Measurements from ENCODE around the gene LRRC40. TPM values are rescaled to one million over a fixed set of nuclear protein-coding genes. Genes with fewer than 3 reads are reported as not detected.

The LRRC40 gene
- total RNA-seq, 1 donor from 2014 or later, result 22.6 TPM

DNA sequence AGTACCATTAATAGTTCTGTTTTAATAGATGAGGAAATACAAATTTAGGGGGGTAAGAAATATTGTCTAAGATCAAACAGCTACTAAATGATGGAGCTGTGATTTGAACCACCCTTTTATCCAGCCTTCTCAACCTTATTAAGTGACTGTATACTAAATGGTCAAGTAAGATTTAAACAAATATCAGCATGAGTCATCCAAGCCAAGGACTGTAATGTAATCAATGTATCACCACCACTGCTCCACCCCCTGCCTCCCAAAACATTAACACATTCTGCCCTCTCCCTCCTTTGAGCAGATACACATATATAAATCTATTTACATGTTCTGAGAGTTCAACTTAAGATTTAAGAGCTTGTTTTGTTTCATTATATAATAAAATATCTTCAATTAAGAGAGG lies 58.9 kb downstream of the LRRC40 start:
- Mint-ChIP-seq H3K9me3 (no peaks in the 10 kb centered on the region), H3K4me3 (no peak overlapping the region), H3K27me3 (ENCODE audit: insufficient read depth) (no peaks in the 10 kb centered on the region), H3K4me1 (ENCODE audit: low read depth) (no peaks in the 10 kb centered on the region), H3K27ac (no peak overlapping the region), H3K36me3 (ENCODE audit: low read depth) (peaks cover 6% of the 10 kb centered on the region)
- intact Hi-C loops (cut with micrococcal nuclease), result no loop called here
- DNase-seq (ENCODE audit: low spot score), result no peak

DNA sequence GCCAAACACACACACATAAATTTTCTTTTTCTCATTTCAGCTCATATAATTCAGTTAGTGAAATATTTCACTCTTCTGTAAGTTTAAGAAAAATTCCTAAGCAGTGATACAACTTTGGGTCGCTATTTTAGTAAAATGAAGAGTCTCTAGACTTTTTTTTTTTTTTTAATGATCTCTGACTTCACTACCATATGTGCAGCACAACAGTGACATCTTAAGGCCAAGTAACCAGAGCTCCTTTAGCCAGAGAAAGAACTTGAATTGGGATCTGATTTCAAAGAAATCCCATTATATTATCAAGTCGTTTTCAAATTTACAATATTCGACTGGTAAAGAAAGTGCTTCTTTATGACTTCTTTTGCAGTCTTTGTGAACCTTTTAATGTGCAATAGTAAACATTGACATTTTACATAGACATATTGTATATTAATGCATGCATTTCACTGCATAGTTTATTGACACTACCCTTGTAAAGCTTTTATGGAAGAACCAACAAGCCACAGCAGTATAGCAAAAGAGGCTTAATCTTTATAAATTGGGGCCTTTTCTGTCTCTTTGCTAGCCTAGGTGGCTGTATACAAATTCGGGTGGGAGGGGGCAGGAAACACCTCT lies 62.2 kb downstream of the LRRC40 start:
- Mint-ChIP-seq H3K27me3 (ENCODE audit: insufficient read depth) (peaks cover under 1% of the 10 kb centered on the region), H3K9me3 (no peaks in the 10 kb centered on the region), H3K4me3 (no peak overlapping the region), H3K36me3 (ENCODE audit: low read depth) (peaks cover 4% of the 10 kb centered on the region), H3K4me1 (ENCODE audit: low read depth) (no peaks in the 10 kb centered on the region), H3K27ac (no peak overlapping the region)
- intact Hi-C loops (cut with micrococcal nuclease), result no loop called here
- no peak for DNase-seq (ENCODE audit: low spot score)

DNA sequence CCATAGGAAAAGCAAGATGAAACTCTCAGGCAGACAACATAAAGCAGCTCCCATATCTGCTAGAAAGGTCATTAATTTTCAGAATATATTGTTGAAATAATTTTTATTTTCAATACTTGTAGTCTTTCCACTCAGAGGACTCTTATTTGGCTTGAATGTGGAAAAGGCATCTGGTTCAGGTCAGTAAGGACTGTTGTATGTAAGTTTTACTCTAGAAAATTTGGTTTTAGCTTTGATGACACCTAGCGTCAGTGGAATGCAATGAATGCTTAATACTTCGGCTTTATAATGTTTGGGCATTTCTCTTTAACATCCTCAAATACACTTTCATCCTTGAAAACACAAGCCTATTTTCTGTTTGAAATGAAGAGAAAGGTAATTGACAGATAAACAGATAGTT lies 63.3 kb downstream of the LRRC40 start:
- intact Hi-C loops (cut with micrococcal nuclease), result no loop called here
- H3K4me3 Mint-ChIP-seq, result no peak overlapping the region
- H3K36me3 Mint-ChIP-seq (ENCODE audit: low read depth), result no peaks in the 10 kb centered on the region
- no peaks in the 10 kb centered on the region for H3K9me3 Mint-ChIP-seq
- H3K27me3 Mint-ChIP-seq (ENCODE audit: insufficient read depth), result peaks cover 8% of the 10 kb centered on the region
- H3K4me1 Mint-ChIP-seq (ENCODE audit: low read depth), result no peaks in the 10 kb centered on the region
- H3K27ac Mint-ChIP-seq, result no peak overlapping the region
- no peak for DNase-seq (ENCODE audit: low spot score)

DNA sequence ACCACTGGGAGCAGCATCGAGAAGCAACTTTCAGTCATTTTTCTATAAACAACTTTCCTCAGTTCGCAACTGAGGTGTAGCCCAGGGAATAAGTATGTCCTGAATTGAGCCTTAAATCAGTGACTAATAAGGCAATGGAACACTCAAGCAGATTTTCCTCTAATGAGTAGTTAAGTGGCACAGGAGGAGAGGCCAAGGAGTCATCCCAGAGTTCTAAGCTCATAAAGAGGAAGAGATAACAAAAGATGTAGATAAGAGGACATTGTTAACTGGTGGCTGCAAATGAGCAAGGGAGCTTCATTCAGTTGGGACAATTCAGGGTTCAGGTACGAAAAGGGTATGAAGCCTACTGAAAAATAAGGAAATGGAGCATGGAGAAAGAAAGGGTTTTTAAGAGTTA lies 64.5 kb downstream of the LRRC40 start:
- no peak for DNase-seq (ENCODE audit: low spot score)
- Mint-ChIP-seq H3K27ac (no peak overlapping the region), H3K4me1 (ENCODE audit: low read depth) (no peaks in the 10 kb centered on the region), H3K4me3 (no peak overlapping the region), H3K36me3 (ENCODE audit: low read depth) (no peaks in the 10 kb centered on the region), H3K27me3 (ENCODE audit: insufficient read depth) (peaks cover 8% of the 10 kb centered on the region), H3K9me3 (no peaks in the 10 kb centered on the region)
- intact Hi-C loops (cut with micrococcal nuclease), result no loop called here

DNA sequence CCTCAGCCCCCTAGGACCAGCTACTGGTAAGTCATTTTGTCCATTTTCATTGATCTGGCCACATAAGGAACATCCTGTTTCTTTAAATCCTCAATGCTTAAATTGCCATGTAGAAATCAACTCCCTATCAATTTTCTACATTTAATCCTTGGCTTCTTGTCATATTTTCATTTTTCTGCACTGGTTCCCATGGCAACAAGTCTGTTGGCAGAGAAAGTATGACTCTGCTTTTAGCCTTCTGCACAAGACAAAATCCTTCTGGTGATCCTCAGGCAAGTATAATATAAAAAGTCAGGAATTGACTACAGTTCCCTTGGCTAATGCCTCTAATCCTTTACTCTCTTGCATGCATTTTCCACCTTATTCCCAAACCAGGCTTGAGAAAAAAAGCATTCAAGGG lies 65.0 kb downstream of the LRRC40 start:
- intact Hi-C loops (cut with micrococcal nuclease), result no loop called here
- no peaks in the 10 kb centered on the region for H3K9me3 Mint-ChIP-seq
- no peak overlapping the region for H3K4me3 Mint-ChIP-seq
- no peaks in the 10 kb centered on the region for H3K4me1 Mint-ChIP-seq (ENCODE audit: low read depth)
- no peak for DNase-seq (ENCODE audit: low spot score)
- H3K36me3 Mint-ChIP-seq (ENCODE audit: low read depth), result no peaks in the 10 kb centered on the region
- no peak overlapping the region for H3K27ac Mint-ChIP-seq
- H3K27me3 Mint-ChIP-seq (ENCODE audit: insufficient read depth), result peaks cover 8% of the 10 kb centered on the region

DNA sequence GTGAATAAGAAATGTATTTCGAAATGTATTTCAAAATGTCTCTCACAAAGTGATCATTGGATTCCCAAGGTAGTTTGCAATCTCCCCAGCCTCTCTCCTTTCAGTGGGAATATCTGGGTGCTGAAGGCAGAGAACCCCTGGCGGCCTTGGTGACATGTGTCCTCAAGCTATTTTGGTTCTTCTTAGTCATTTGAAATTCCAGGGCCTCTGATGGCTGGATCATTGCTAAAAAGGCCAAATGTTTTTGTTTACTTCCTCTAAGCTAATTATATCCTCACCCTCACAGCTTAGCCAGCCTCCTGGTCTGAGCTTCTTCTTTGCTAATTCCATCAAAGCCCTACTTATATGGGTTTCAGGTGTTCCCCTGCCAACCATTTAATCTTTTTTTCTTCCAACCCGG lies 71.2 kb downstream of the LRRC40 start:
- peaks cover 22% of the 10 kb centered on the region for H3K27me3 Mint-ChIP-seq (ENCODE audit: insufficient read depth)
- peaks cover 6% of the 10 kb centered on the region for H3K4me1 Mint-ChIP-seq (ENCODE audit: low read depth)
- H3K36me3 Mint-ChIP-seq (ENCODE audit: low read depth), result no peaks in the 10 kb centered on the region
- intact Hi-C loops (cut with micrococcal nuclease), result loop anchor here (5.0 kb wide), 1 partner anchor 88 kb away; the partner anchor contains the start of gene SRSF11
- H3K4me3 Mint-ChIP-seq, result no peak overlapping the region
- no peak overlapping the region for H3K27ac Mint-ChIP-seq
- no peaks in the 10 kb centered on the region for H3K9me3 Mint-ChIP-seq
- DNase-seq (ENCODE audit: low spot score), result no peak

DNA sequence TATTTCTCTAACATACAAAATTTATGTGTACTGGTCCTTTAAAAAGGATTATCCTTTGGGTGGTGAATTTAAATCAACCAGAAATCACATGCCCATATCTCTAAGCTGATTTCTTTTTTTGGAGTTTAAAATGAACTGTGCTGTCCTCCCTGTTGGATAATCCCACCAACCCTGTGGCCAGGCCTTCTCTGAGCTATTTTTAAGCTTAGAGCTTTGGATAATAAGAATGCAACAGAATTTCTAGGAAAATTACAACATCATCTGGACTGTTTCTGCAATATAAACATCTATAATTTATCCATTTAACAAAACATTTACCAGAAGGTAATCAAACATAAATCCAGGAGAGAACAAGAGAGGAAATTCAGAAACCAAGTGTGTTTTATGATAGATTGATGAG lies 88.3 kb downstream of the LRRC40 start:
- DNase-seq (ENCODE audit: low spot score), result no peak
- H3K4me1 Mint-ChIP-seq (ENCODE audit: low read depth), result no peaks in the 10 kb centered on the region
- no peak overlapping the region for H3K27ac Mint-ChIP-seq
- intact Hi-C loops (cut with micrococcal nuclease), result no loop called here
- H3K4me3 Mint-ChIP-seq, result no peak overlapping the region
- peaks cover 7% of the 10 kb centered on the region for H3K27me3 Mint-ChIP-seq (ENCODE audit: insufficient read depth)
- no peaks in the 10 kb centered on the region for H3K9me3 Mint-ChIP-seq
- no peaks in the 10 kb centered on the region for H3K36me3 Mint-ChIP-seq (ENCODE audit: low read depth)

DNA sequence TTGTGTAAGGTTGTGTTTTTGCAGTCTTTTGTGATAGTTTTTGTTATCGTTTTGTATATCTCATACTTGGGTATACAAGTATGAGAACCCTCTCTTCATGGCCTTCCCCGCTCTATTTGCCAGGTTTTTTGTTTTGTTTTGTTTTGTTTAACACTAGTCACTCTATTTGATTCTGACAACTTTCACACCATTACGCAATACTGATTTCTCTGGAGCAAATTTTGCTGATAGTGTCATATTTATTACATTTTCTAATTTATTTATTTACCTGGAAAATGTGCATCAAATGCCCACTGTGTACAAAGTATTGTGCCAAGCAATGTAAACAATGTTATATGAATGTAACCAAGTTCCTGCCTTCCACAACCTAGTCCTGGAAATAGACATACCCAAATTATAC lies 90.1 kb downstream of the LRRC40 start:
- Mint-ChIP-seq H3K27ac (no peak overlapping the region), H3K27me3 (ENCODE audit: insufficient read depth) (peaks cover 9% of the 10 kb centered on the region), H3K4me1 (ENCODE audit: low read depth) (no peaks in the 10 kb centered on the region), H3K4me3 (no peak overlapping the region), H3K9me3 (no peaks in the 10 kb centered on the region), H3K36me3 (ENCODE audit: low read depth) (no peaks in the 10 kb centered on the region)
- DNase-seq (ENCODE audit: low spot score), result no peak
- intact Hi-C loops (cut with micrococcal nuclease), result no loop called here

DNA sequence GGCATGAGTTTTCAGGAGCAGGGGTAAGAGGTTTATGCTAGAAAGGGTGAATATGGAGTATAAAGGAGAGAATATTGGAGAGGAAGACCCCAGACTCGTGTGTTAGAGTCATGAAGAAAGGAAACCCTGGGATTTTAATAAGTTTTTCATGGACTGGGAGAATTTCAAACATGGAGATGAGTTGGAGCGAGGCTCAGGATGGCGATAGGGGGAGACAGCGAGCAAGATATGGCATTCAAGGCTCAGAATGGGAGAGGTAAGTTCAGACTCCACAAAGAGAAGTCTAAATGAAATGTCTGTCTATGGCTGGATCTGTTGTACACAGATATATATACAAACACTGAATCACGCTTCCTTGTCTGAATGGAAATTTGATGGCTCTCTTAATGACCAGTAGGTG lies 92.5 kb downstream of the LRRC40 start:
- no peak overlapping the region for H3K4me3 Mint-ChIP-seq
- no peaks in the 10 kb centered on the region for H3K36me3 Mint-ChIP-seq (ENCODE audit: low read depth)
- H3K27ac Mint-ChIP-seq, result no peak overlapping the region
- DNase-seq (ENCODE audit: low spot score), result no peak
- H3K9me3 Mint-ChIP-seq, result no peaks in the 10 kb centered on the region
- peaks cover 9% of the 10 kb centered on the region for H3K27me3 Mint-ChIP-seq (ENCODE audit: insufficient read depth)
- no peaks in the 10 kb centered on the region for H3K4me1 Mint-ChIP-seq (ENCODE audit: low read depth)
- intact Hi-C loops (cut with micrococcal nuclease), result no loop called here

DNA sequence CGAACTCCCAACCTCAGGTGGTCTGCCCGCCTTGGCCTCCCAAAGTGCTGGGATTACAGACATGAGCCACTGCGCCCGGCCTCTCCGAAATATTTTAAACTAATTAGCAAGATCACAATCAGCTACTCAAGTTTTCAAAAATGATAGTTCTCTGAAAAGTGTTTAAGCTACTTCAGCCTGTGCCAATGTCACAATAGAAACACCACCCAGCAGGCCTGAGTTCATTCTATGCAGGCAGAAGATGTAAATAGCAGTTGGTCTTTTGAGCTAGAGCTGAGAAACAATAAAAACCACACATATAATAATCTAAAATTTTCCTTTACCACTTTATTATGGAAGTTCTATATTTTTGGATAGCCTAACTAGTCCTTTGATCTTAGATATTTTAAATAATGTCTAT lies 96.1 kb downstream of the LRRC40 start:
- Mint-ChIP-seq H3K9me3 (no peaks in the 10 kb centered on the region), H3K27me3 (ENCODE audit: insufficient read depth) (peaks cover 6% of the 10 kb centered on the region), H3K36me3 (ENCODE audit: low read depth) (no peaks in the 10 kb centered on the region), H3K27ac (no peak overlapping the region), H3K4me1 (ENCODE audit: low read depth) (no peaks in the 10 kb centered on the region), H3K4me3 (no peak overlapping the region)
- DNase-seq (ENCODE audit: low spot score), result no peak
- intact Hi-C loops (cut with micrococcal nuclease), result no loop called here

DNA sequence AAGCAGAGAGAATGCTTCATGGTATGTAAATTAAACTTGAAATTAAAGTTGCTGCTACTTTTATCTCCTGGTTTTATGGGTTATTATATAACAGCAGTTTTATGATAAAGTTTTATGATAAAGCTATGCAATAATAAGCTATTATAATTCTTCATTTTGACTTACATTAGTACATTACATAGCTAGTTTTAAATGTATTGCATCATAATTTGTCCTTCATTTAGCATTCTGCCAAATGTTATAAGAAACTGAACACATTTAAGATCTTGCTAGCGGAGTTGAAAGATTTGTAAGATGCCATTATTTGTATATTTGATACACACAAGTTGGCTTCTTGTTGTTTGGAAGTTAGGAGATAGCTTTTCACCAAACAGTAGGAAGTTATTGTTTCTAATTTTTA lies 101.6 kb downstream of the LRRC40 start:
- intact Hi-C loops (cut with micrococcal nuclease), result no loop called here
- no peaks in the 10 kb centered on the region for H3K9me3 Mint-ChIP-seq
- no peak for DNase-seq (ENCODE audit: low spot score)
- H3K4me1 Mint-ChIP-seq (ENCODE audit: low read depth), result no peaks in the 10 kb centered on the region
- H3K27me3 Mint-ChIP-seq (ENCODE audit: insufficient read depth), result peaks cover 2% of the 10 kb centered on the region
- H3K36me3 Mint-ChIP-seq (ENCODE audit: low read depth), result no peaks in the 10 kb centered on the region
- H3K27ac Mint-ChIP-seq, result no peak overlapping the region
- no peak overlapping the region for H3K4me3 Mint-ChIP-seq

DNA sequence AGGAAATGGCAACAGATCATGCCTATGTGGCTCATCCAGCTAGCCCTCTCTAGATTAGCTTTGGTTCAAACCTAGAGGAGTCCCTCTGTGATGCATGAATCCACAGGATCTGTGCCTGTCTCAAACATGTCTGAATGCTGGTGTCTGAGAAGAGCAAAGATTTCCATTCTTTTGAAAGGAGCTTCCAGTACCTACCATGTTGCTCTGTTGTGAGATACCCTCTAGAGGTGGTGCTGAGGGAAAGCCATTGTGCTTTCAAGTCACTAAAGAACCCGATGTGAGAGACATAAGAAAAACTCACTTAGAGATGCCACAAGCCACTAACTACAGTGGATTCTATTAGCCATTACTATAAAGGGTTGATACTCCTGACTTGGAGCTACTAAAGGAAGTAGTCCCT lies 103.6 kb downstream of the LRRC40 start:
- no peak overlapping the region for H3K4me3 Mint-ChIP-seq
- intact Hi-C loops (cut with micrococcal nuclease), result no loop called here
- no peak overlapping the region for H3K27ac Mint-ChIP-seq
- peaks cover 2% of the 10 kb centered on the region for H3K27me3 Mint-ChIP-seq (ENCODE audit: insufficient read depth)
- H3K36me3 Mint-ChIP-seq (ENCODE audit: low read depth), result no peaks in the 10 kb centered on the region
- no peak for DNase-seq (ENCODE audit: low spot score)
- H3K4me1 Mint-ChIP-seq (ENCODE audit: low read depth), result no peaks in the 10 kb centered on the region
- H3K9me3 Mint-ChIP-seq, result no peaks in the 10 kb centered on the region

DNA sequence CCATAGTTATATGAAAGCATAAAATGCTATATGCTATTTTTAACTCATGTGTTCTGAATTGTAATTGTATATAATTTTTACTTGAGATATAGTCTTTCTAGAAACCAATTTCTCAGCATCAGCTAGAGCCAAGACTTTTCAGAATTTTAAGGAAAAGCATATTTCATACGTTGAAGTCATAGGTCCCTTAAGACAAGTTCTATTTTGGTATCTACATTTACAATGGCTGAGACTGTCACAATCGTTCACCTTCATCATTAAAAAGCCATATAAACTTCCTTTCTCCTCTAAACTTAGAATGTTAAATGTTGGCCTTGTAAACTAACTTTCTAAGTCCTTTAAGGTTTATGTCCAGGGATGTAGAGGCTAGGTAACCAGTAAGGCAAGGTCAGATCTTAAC lies 104.1 kb downstream of the LRRC40 start:
- H3K4me3 Mint-ChIP-seq, result no peak overlapping the region
- H3K27me3 Mint-ChIP-seq (ENCODE audit: insufficient read depth), result peaks cover 2% of the 10 kb centered on the region
- H3K9me3 Mint-ChIP-seq, result no peaks in the 10 kb centered on the region
- H3K36me3 Mint-ChIP-seq (ENCODE audit: low read depth), result no peaks in the 10 kb centered on the region
- no peak for DNase-seq (ENCODE audit: low spot score)
- intact Hi-C loops (cut with micrococcal nuclease), result no loop called here
- H3K4me1 Mint-ChIP-seq (ENCODE audit: low read depth), result no peaks in the 10 kb centered on the region
- no peak overlapping the region for H3K27ac Mint-ChIP-seq
